Measurements from ENCODE around the gene GSTO2.

The GSTO2 gene

GRCh38 chr10:104253606-104254410, 15.2 kb upstream of the GSTO2 start:
- no peak for DNase-seq

DNA sequence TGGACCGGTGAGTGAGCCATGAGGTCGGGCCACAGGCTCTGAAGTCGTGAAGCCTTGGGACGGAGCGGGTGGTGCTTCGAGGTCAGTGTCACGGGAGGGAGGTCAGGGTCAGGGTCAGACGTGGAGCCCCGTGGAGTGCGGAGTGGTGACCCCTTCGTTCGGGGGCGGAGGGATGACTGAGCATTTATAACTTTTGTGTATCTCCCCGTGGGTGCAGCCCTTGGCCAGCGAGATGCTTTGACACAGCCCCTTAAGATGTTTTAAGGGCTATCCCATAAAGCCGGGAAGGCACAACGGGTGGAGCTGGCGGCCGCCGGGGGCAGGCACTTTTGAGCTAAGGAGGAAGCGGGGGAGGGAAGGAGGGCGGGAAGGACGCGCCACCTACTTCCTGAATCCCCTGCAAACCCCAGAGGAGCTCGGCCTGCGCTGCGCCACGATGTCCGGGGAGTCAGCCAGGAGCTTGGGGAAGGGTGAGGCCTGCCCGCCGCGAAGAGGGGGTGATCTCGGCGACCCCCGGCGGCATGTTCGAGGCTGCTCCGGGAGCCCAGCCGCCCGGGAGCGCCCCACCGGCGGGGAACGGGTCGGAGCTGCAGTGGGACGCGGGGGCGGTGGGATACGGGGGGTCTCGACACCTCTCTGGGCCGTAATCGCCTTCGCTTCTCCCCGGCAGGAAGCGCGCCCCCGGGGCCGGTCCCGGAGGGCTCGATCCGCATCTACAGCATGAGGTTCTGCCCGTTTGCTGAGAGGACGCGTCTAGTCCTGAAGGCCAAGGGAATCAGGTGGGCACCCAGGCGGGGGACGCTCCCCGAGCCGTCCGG, 14.3 kb upstream of the GSTO2 start, which contains the start of gene GSTO1:
GSTO1 (plus strand) TSS at position 400 of the 818 bp plus-strand sequence; CDS start at position 437, 37 bp downstream.
- DNase-seq = peak in 5 of 6 experiments; percentile 17 to 48 (median 34)

DNA sequence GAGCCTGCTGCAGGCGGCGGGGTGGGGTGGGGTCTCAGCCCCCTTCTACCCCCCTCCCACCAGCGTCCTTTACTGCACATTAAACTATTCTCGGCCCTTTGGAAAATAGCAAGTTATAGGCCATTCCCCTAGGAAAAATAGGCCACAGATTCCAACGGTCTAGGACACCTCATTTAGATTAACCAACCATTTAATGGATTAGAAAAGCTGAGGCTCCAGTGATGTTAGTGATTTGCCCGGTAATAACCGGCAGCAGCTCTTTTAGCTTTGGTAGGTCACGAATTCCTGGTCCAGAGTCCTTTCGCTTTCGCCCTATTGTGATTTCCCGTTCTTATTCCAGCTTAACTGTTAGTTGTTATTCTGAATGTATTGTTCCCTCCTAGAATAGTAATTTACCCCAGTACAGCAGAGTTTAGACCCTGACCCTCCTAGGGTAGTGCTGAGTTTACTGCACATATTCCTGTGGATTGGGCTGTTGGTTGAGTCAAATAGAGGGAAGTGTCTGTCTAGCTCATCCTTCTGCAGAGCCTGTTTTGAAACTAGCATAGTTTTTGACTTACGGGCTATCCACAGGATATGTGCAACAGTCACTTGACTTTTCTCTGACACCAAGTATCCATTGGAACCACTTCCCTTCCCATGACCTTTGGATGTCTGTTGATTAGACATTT, 13.5 kb upstream of the GSTO2 start:
- peak in 2 of 6 experiments; percentile 16 to 25 for DNase-seq

DNA sequence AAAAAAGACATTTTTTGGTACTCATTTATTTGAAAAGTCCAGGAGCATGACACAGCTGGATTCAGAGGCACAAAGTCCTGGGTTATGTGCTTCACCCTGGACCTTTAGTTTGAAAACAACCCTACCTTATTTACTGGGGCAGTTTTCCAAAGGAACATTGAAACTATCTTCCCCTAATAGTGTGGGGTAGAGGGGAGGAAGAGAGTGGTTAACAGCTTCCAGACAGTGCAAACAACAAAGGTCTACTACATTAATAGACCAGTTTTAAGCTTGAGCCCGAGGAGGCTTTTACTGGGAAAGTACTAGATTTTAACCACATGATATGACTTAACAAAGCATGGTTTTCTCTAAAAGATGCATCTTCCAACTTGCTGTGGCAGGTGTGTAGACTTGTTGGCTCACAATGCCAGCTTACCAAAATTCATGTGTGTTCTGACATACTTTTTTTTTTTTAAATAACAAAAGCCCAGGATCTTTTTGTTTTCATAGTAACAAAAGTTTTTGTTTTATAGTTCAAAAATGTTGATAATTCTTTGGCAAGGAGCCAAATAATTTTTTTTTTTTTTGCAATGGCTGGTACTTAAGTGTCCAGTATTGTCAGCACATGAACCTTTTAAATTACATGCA, 12.5 kb upstream of the GSTO2 start:
- peak in 2 of 6 experiments; percentile 17 to 19 for DNase-seq

- DNase-seq = no peak
Observed at GRCh38 chr10:104257235-104257634, 11.7 kb upstream of the GSTO2 start.

- no peak for DNase-seq
Observed at GRCh38 chr10:104258209-104258608, 10.8 kb upstream of the GSTO2 start.

DNA sequence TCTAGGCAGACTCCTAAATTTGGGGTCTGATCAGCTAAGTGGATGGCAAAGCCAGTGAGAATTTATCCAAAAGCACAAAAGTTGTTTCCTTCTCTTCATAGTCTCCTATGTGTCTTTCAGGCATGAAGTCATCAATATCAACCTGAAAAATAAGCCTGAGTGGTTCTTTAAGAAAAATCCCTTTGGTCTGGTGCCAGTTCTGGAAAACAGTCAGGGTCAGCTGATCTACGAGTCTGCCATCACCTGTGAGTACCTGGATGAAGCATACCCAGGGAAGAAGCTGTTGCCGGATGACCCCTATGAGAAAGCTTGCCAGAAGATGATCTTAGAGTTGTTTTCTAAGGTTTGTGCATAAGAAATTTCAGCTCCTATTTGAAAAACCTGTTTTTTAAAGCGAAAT, 9.5 kb upstream of the GSTO2 start:
- no peak for DNase-seq

DNA sequence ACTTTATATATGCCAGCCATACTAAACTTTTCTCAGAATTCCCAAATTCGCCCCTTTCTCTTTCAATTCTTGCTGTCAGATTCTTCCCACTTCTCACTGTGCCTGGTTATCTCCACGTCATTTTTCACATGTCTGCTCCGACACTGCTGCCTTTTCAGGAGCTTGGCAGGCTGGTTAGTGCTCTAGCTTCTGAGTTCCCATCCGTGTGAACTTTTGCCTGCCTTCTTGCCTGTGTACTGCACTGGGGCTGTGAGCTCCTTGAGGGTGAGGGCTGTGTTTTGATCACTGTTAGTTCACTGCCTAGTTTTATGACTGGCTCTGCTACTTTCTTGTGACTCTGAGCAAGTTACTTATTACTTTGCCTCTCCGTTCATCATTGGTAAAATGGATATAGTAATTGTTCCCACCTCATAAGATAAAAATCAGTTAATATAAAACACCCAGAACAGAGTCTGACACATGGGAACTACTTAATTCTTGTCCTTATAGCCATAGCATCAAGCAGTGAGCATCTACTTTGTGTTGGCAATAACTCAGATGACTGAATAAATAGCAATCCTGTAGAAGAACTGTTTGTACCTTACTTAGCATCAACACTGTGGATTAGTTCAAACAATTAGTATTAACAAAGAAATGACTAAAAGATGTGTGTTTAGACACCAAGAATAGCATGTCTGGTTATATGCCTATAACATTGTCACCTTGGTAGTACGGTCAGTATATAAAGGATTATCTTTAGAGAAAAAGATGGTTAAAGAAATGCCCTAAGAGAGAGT, 8.8 kb upstream of the GSTO2 start:
- no peak for DNase-seq

- no peak for DNase-seq
Observed at GRCh38 chr10:104260775-104261115, 8.2 kb upstream of the GSTO2 start.

- no peak for DNase-seq
Observed at GRCh38 chr10:104262055-104262454, 6.9 kb upstream of the GSTO2 start.

GRCh38 chr10:104264783-104265182, 4.2 kb upstream of the GSTO2 start:
- DNase-seq = no peak

DNA sequence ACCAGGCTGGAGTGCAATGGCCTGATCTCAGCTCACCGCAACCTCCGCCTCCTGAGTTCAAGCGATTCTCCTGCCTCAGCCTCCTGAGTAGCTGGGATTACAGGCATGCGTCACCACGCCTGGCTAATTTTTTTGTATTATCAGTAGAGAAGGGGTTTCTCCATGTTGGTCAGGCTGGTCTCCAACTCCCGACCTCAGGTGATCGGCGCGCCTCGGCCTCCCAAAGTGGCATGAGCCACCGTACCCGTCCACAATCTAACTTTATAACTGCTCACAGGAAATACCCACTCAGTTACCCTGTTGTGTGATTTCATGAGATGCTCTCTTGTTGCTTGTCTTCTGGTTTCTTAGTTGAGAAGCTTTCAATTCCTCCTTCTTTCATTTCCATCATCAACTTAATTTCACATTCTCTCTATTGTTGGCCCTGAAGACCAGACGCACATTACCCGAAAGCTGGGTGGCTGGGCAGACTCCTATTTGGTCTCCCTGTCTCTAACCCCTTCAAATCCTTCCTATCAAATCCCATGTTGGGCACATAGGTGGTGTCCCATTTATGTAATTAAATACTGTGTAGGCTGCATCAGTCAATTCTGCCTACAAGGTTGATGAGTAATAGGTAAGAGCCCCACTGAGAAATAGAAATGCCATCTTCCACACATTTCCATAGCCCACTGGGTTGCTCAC, 1.1 kb upstream of the GSTO2 start:
- peak in 1 of 6 experiments; percentile 19 for DNase-seq

DNA sequence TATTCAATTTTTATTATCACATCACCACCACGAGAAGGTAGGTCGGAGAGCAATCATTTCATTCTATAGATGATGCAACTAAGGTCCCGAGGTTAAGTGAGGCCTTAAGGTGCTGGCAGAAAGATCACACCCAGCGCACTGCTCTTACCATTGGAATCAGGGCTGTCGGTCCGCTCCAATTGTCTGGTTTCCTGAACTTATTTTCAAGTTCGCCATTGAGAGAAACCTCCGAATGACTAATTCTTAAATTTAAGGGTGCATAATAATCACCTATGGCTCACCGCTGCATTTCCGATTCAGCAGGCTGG, 625 bp upstream of the GSTO2 start:
- no peak for DNase-seq

GRCh38 chr10:104273286-104273685, 4.3 kb downstream of the GSTO2 start:
- DNase-seq = no peak

DNA sequence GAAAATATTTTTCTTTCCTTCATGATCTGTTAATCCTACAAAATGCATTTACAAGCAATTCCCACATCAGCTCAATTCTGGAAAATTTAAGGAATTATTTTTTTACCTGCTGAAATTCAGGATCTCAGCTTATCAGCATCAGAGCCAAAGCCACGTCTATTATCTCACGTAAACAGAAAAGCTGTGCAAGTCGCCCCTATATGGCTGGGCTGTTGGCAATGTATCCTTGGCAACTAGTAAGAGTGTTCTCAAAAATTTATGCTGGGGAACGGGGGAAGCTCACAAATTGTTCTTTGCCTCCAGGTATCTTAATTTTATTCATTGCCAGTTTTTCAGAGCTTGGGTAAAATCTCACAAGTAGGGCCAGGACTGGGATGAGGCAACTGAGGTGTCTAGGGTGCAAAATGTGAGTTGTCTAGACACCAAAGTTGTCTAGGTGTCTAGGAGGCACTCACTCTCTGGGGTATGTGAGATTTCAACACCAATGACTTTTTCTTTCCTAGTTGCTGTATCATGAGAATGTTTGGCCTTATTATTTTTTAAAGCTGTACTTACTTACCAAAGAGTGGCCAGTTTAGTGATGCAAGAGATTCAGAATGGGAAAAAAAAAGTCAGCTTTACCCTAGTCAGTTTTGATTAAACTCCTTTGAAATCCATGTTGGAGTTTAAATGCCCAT, 5.1 kb downstream of the GSTO2 start:
- no peak for DNase-seq

- DNase-seq = peak in 5 of 6 experiments; percentile 6 to 36 (median 29)
Observed at GRCh38 chr10:104274762-104275721, 6.1 kb downstream of the GSTO2 start.

DNA sequence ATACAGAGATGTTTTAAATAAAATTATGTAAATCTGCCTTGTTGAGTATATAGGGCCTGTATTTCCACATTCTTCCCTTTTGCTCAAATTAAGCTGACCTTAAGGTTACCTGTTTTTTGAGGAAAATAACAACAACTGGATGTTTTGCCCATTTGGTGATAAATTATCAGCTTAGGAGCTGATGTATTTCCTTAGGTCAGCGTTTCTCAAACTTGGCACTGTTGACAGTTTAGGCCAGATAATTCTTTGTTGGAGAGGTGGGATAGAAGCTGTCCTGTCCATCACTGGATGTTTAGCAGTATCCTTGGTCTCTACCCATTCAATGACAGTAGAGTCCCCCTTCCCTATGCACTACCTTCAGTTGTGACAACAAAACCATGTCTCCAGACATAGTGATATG, 7.2 kb downstream of the GSTO2 start:
- no peak for DNase-seq

DNA sequence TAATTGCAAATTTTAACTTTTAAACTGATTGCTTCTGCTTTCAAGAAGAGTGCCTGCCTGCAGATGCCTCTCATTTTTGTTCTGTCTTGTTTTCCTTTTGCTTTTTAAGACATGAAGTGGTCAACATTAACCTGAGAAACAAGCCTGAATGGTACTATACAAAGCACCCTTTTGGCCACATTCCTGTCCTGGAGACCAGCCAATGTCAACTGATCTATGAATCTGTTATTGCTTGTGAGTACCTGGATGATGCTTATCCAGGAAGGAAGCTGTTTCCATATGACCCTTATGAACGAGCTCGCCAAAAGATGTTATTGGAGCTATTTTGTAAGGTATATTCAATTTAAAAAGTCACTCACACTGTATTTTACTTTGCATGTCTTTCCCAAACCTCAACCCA, 8.8 kb downstream of the GSTO2 start:
- DNase-seq = no peak

DNA sequence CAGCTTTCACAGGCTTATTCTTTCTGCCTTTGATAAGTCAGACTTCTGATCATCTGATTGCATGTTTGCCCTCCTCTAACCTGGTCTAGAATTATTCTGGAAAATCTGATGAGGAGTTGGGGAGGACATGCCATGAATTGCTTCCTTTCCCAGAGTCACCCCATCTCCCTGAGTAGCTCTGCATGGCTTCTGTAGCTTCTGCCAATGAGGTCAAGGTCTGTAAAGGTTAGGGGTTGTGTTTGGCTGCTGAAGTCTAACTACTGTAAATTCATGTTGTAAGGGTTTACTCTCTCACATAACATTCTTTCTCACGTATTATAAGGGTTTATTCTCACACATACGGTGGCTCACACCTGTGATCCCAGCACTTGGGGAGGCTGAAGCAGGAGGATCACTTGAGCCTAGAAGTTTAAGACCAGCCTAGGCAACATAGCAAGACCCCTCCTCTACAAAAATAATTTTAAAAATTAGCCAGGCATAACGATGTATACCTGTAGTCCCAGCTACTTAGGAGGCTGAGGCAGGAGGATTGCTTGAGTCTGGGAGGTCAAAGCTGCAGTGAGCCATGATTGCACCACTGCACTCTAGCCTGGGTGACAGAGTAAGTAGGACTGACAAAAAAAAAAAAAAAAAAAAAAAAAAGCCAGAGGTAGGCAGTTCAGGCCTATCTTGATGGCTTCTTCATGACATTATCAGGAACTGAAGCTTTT, 10.7 kb downstream of the GSTO2 start:
- no peak for DNase-seq
